ENCODE results near the gene NEMP1. TPM values are rescaled to one million over a fixed set of nuclear protein-coding genes. Genes with fewer than 3 reads are reported as not detected.
"Not testable (repeated sequence)": the region's sequence is repeated elsewhere in the genome, so short reads cannot be mapped to it uniquely, and the experiment has no call there.

Gene NEMP1
- total RNA-seq, 1 donor from 2014 or later: 19.1 TPM

DNA sequence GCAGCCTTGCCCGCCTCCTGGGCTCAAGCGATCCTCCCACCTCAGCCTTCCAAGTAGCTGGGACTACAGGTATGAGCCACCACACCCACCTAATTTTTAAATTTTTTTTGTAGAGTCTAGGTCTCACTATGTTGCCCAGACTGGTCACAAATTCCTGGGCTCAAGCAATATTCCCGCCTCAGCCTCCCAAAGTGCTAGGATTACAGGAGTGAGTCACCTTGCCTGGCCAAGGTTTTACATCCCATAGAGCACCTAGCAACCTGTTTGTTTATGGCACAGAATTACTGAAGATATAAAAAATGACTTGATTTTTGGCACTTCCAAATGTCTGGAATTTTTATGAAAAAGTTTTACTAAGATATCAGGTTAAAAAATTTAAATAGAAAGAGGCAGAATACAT is 45.2 kb downstream of the NEMP1 start:
- DNase-seq (ENCODE audit: low read depth): no peak

DNA sequence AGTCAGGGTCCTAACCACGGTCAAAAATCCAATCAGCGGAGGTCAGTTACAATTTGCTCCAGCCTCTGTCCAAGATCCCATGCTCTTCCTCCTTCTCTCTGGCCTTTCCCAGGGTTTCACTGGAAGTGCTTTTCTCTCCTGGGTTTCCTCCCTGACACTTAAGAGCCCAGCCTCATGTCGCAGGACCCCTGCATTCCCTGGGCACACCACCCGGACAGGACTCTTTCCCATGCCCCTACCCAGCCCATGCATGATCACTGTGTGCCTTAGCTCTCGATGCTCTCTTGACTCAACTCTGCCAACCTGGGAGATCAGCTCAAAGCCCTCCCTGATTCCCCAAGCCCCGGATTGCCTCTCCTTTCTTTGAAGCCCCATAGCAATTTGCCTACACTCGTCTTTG is 46.8 kb downstream of the NEMP1 start:
- DNase-seq (ENCODE audit: low read depth): no peak

DNA sequence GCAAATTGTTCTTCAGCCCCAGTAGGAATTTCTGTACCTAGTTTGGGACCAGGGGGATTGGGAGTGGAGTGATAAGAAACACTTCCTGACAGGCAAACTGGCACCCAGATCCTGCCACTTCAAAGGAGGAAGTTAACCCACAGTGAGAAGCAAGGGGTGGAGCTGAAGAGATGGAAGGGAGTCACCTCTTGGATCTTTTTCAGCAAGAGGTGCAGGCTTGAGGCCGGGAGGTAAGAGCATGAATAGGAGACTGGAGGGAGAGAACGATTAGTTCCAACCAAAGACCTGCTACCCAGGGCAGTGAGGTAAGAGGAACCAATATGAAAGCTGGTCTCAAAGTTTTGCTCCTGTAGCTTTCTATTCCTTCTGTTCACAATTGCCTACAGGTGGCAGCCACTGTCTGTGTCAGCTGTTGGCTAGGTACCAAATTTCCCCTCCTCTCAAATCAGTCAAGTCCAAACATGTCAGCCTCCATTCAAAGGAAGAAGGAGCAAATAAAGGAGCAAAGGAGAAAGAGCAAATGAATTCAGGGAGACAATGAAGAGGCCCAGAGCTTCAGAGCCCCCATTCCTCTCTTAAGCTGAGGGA is 47.4 kb downstream of the NEMP1 start:
- DNase-seq (ENCODE audit: low read depth): no peak

DNA sequence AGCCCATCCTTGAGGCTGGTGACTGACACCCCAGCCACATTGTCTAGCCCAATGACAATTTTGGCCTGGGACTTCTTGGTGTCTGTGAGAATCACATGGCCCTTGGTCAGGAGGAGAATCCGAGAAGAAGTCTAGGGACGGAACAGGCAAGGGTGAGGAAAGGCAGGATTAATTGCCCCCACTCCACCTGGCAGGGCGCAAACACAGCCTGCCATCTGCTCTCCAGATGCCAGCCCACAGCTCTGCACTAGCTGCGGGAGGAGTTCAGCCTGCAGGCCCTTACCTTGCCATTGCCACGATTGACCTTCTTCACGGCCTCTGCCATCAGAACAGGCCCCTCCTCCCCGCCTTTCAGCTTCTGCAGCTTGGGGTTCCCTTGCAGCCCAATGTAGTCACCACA is 49.1 kb downstream of the NEMP1 start:
- DNase-seq (ENCODE audit: low read depth): no peak

DNA sequence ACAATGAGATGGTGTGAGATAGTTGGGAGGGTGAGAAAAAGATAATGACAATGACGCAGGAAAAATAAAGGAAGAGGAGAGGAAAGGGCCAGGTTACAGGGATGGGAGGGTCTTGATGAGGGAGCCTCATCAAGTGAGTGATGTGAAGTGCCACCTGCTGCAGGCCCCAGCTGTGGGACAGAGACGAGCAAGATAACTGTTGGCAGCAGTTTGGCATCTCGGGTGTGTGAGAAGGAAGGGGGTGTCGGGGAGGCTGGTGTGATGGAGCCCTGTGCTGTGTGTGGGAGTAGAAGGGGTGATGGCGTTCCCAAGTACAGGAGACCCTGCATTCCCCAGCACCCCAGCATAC is 50.8 kb downstream of the NEMP1 start:
- DNase-seq (ENCODE audit: low read depth): no peak

DNA sequence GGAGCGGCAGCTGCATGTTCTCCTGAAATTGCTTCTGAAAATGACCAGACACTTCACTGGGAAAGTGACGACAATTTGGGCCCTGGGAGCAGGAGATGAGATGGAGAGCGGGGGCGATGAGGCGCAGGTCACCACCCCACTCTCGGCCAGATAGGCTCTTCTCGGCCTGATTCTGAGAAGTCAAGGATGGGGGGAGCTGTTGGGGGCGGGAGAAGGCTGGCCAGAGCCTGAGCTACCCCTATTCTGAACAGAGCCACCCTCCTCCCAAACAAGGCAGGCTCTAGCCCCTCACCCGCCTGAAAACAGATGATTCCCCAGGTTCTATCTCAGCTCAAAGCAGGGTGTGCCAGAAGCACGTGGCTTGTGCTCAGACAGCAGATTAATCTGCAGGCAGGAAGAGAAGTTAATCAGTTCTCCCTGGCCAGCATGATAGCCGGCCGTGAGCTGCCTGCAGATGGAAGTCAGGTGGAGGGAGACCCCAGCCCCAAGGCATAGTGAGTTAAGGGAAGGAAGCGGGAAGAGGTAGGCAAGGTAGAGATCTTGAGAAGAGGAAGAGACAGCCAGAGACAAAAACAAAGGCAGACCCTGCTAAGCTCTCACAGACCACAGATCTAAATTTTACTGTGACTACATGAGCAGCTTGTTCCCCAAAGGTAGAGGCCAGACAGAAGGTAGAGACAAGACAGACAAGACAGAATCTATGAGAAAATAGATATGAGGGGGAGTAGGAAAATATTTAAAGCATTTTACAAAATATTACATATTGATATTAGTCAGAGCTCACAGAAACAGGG is 51.4 kb downstream of the NEMP1 start:
- DNase-seq (ENCODE audit: low read depth): no peak

DNA sequence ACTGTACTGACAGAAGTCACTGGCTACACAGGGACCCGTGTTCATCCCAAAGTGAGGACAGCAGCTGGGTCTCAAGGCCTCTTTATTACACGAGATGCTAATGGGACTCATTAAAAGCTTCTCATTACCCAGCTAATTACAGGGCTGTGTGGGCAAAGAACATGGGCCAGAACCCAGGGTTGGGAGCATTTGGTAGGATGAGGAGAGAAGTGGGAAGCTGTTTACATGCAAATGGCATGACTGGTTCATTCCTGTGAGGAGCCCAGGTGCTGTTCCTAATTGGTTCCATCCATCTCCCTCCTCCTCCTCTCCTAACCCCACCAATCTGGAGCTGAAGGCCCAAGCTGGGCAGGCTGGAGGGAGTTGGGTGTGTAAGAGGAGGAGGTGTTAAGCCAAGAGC is 53.4 kb downstream of the NEMP1 start:
- DNase-seq (ENCODE audit: low read depth): no peak

DNA sequence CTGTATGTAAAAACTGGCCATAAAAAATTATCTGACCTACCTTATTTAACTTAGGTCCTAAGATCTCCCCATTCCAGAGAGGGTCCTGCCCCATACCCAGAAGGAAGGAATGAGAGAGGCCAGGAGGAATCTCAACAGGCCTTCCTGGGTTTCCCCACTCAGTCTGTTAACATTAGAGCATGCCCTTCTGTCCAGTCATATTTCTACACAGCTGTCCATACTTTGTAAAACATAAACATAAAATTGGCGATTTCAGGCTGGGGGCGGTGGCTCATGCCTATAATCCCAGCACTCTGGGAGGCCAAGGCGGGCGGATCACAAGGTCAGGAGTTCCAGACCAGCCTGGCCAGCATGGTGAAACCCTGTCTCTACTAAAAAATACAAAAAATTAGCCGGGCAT is 56.3 kb downstream of the NEMP1 start:
- not testable (repeated sequence) for DNase-seq (ENCODE audit: low read depth)

DNA sequence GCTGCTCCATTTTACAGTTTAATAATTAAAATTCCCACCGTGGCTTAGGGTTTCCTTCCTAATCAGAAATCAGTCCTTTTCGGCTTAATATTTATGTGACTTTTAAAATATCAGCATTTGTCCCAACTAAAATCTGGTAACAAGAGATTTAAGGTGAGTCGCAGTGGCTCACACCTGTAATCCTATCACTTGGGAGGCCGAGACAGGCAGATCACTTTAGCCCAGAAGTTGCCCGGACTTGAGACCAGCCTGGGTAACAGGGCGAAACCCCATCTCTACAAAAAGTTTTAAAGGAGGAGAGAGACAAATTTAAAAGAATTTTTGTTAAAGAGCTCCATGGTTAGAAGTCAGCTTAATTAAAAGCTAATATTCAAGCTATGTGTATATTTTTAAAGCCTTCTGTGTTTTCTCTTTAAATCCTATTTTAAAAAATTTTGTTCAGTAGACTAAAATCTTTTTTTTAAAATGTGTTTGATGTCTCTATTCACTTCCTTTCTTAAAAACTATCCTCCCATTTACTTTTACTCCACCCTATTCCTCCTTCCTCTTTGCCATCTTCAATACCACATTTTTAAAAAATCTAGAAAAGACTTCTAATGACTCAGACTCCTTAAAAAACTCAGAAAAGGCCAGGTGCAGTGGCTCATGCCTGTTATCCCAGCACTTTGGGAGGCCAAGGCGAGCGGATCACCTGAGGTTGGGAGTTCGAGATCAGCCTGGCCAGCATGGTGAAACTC is 58.4 kb downstream of the NEMP1 start:
- DNase-seq (ENCODE audit: low read depth): no peak

DNA sequence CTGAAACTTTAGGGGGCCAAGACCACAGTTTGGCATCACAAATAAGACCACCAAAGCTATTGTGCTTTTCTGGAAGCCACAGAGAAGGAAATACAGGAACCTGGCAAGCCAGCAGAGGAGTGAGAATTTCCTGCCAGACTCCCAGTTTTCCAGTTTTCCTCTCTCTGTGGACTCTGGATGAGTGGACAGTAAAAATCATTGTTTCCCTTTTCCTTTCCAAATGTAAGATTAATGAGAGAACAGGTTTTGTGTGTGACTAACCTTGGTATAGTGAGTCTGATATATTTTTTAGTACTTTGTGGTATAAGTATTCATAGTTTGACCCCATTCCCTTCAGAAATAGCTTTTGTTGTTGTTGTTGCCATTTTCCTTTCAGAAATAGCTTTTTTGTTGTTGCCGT is 59.7 kb downstream of the NEMP1 start:
- no peak for DNase-seq (ENCODE audit: low read depth)

DNA sequence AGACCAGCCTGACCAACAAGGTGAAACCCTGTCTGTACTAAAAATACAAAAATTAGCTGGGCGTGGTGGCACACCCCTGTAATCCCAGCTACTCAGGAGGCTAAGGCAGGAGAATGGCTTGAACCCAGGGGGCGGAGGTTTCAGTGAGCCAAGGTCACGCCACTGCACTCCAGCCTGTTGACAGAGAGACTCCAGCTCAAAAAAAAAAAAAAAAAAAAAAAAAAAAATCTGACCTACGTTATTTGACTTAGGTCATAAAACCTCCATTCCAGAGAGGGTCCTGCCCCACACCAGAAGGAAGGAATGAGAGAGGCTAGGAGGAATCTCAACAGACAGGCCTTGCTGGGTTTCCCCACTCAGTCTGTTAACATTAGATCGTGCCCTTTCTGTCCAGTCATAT is 60.2 kb downstream of the NEMP1 start:
- DNase-seq (ENCODE audit: low read depth): not testable (repeated sequence)

DNA sequence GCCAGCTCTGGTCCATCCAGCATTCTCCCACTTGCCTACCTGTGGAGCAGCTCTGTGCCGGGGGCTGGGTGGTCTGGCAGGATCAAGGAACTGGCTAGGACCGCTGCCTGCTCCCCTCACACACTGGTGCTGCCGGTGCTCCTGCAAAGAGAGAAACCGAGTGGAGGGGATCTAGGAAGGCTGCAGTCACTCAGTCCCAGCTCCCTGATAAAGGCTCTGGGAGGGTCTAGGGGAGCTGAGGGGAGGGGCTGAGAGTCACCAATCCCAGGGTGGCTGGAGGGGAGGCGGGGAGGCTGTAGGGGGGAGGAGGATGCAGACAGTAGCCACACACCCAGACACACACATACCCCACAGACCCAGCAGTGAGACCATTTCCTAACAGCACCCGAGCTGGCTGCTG is 62.2 kb downstream of the NEMP1 start, which contains the start of gene TAC3:
TAC3 (minus strand) TSS at position 182 of the 400 bp plus-strand sequence. CDS start 732 bp downstream, outside the sequence.
- DNase-seq (ENCODE audit: low read depth): no peak

DNA sequence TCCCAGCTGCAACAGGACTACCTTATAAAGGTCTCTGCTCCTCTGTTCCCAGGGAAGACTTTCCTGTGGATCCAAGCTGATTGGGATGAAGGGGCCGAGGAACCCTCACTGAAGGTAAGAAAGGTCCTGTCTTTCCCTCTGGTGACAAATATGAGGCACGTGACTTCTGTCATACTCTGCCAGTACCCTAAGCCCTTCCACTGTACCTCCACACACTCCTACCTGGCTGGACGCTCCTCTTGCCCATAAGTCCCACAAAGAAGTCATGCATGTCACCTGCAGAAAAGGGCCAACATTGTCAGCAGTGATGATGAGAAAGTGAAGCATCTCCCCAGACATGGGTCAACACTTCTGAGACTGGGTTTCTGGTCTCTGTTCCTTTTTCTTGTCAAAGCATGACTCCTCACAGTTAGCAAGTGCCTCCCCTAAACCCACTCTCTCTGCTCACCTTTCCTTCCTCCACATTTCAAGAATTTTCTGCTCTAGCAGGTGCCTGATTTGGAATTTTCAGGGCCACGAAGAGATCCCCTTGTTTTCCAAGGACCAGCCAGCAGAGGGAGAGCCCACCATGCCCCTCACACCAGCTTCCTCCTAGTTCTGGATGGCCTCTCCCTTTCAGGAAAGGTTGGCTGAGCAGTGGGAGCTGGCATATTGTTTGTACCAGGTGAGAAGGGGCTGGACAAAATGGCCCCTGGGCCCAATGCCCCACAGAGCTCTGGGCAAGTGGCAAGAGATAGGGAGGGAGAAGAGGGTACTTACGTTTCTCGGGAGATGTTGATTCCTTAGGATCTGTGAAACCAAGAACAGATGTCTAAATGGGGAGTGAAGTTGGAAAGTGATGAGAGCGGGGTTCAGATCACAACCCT is 65.8 kb downstream of the NEMP1 start:
- DNase-seq (ENCODE audit: low read depth): no peak

DNA sequence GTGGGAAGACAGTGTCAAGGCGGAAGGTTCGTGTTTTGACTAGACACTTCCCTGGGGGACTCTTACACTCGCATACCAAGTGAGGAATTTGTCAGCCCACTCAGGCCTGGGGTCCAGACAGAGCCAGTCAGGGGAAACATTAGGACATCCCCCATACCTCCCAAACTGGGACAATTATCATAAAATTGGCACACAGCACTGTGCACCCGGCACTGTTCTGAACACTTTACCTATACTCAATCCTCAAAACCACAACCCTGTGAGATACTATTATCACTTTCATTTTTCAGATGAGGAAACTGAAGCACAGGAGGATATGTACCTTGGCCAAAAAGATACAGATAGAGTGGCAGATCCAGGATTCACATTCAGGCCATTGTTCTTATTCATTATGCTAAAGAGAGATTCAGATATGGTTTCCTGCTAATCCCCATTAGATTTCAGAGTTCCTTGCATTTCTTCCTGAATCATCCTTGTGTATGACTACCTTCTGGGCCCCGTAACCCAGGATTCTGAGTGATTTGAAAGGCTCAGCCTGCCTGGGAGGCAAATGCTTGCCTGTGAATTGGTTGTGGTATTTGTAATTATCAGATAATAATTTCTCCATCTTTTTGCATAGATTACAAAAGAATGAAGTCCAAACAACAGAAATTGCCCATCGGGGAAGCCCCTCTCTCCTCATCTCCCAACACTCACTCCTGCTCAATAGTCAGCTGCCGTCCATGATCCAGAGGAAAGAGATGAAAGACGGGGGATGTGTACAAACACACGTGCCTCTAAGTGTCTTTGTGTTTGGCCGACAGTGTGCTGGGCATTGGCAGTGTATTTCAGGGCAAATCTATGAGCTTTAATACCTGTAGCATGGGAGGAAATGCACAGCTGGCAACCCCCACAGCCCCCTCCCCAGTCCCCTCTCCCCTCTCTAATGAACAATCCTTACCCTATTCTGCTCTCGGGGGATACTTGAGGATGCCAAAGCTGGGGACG is 66.9 kb downstream of the NEMP1 start:
- DNase-seq (ENCODE audit: low read depth): no peak

DNA sequence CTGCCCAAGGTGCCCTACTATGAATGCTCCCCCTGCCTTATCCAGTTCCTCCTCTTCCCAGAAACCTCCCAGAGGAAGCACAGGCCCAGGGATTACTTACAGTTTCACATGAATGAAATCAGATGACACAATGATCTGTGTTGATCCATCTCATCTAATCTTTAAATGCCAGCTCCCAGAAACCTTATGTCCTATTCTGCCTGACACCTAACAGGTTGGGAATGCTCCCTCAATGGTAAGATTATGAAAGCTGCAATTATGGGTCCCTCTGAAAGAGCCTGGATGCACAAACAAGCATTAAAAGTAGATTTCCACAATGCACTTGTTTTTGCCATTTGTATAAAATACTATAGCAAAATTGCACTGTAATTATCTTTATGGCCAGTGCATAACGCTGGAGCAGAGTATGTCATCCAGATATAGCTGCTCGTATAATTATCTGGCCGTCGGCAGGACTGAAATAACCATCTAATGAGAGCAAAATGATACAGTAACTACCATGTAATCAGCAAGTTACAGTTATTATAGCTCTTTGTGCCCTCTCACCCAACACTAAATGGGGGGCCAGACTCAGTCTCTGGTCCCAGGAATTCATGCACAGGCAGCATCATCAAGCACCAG is 67.9 kb downstream of the NEMP1 start:
- DNase-seq (ENCODE audit: low read depth): no peak

DNA sequence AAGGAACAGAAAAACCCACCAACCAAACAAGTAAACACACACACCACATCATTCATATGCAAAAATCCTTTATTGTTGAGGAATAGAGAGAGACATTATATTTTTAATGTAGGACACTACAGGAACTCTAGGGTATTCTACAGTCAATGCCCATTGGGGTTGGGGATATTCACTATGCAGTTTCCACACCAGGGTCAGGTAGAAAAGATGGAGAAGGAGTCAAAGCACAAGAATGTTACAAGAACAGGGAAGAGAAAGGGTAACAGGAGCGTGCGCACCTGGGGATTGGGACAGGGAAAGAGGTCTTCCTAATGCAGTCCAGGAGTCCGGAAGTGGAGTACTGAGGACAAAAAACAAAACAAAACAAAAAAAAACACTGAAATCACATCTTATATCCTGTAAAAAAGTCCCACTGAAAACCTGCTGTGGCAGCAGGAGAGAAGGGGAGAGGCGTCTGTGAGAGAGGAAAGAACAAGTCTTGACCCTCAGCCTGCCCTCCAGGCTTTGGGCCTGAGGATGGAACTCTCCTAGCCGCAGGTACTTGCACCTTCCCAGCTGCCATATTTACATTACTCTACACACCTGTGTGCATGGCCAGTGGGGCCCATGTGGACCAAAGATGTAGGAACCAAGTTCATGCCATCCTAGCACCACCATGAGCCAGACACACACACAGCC is 68.5 kb downstream of the NEMP1 start:
- DNase-seq (ENCODE audit: low read depth): no peak

DNA sequence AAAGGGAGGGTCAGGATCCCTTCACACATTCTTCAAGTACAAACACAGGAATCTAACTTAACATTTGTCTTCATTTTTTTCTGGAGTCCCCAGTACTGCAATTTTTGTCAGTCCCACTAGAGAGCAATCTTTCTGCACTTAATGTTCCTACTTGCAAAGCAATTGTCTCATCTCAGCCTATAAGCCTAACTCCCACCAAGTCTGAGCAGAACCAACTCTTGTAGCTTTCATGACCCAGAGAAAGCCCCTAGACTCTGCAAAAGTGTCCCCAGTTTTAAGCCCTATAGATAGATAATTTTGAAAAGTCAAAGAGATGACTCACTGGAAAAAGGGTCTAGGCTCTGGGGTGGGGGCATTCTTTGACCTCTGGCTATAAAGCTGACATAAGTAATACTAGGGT is 70.4 kb downstream of the NEMP1 start:
- peak; percentile 67 for DNase-seq (ENCODE audit: low read depth)

DNA sequence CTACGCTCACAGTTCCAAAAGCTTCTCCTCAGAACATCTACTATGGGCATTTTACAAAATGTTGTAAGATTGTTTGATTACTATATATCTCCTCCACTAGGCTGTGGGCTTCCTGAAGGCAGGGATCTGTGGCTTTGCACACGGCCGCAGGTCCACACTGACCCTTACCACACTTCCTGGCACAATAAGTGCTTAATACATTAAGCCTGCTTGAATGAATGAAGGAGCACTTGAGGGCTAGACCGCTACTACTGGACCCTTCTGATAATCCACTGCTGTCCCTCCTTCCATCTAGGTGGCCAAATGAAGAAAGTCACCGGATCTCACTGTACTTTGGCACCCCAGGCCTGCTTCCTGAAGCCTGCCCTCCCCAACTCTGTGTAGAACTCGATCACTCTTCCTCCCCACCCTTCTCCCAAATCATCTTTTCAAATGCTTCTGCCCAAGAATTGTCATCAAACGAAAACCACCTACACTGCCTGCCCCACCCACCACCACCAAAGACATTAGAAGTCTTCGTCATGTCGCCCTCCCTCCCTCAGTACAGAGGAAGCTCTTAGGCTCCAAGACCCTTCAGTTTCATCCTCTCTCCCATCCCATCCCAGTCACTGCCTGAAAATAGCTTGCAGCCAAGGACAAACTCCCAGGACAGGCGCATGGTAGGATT is 71.6 kb downstream of the NEMP1 start:
- DNase-seq (ENCODE audit: low read depth): no peak

Data from myocyte (in vitro differentiated cells).